Activated CD4-positive, alpha-beta memory T cell treated with anti-CD3 and anti-CD28 coated beads for 36 hours (primary cell): ENCODE measurements around the gene ASXL1. TPM values are rescaled to one million over a fixed set of nuclear protein-coding genes. Genes with fewer than 3 reads are reported as not detected.
A peak's percentile ranks its signal among the peaks of the same experiment; 100 is the strongest.

Experiments used
- CTCF ChIA-PET: fragments of 350-600 bp; sonication (Branson Sonifier 250); formaldehyde crosslinking; loops from one replicate; lab custom pipeline; 2021; ENCODE audit warnings: antibody characterized with exemption, inconsistent platforms; lab: Charles Lee
- POLR2A ChIA-PET: fragments of 350-600 bp; sonication (Branson Sonifier 250); formaldehyde crosslinking; loops from one replicate; lab custom pipeline; 2021; ENCODE audit warnings: antibody characterized with exemption; lab: Charles Lee
- DNase-seq: peaks from one replicate; pipeline ENCODE4 v3.0.0-alpha.2; 2020
- H3K27ac Mint-ChIP-seq: one replicate; pipeline ENCODE4 v1.8.0; 2021; ENCODE audit warnings: mixed read lengths
- H3K27me3 Mint-ChIP-seq: one replicate; pipeline ENCODE4 v1.8.0; 2021; ENCODE audit warnings: mixed read lengths
- H3K36me3 Mint-ChIP-seq: one replicate; pipeline ENCODE4 v1.8.0; 2021; ENCODE audit warnings: mixed read lengths
- H3K4me1 Mint-ChIP-seq: one replicate; pipeline ENCODE4 v1.8.0; 2021; ENCODE audit warnings: low read depth, mixed read lengths
- H3K4me3 Mint-ChIP-seq: one replicate; pipeline ENCODE4 v1.8.0; 2021; ENCODE audit warnings: mild to moderate bottlenecking, mixed read lengths
- H3K9me3 Mint-ChIP-seq: one replicate; pipeline ENCODE4 v1.8.0; 2021; ENCODE audit warnings: mixed read lengths
- intact Hi-C: fragments of 100-400 bp; cut with micrococcal nuclease; formaldehyde crosslinking; loops from one replicate; pipeline ENCODE4 v1.15.1; 2023
- total RNA-seq, 2 experiments: library from RNA; stranded (reverse); gene quantifications; one replicate each; pipeline ENCODE4 v1.2.3, GENCODE V29; 2021

ASXL1 gene
- total RNA-seq, 2 experiments from 2014 or later: 141 to 147 TPM

GRCh38 chr20:32468313-32468640 is 110.1 kb downstream of the ASXL1 start:
- Mint-ChIP-seq H3K4me3 (no peak overlapping the region), H3K9me3 (no peaks in the 10 kb centered on the region), H3K27ac (no peak overlapping the region), H3K4me1 (peaks cover 2% of the 10 kb centered on the region), H3K36me3 (no peaks in the 10 kb centered on the region), H3K27me3 (no peaks in the 10 kb centered on the region)
- intact Hi-C loops: loop anchor here (5.0 kb wide), 1 partner anchor 184 kb away; no protein-coding TSS in a partner anchor
- POLR2A ChIA-PET: no interaction called here
- CTCF ChIA-PET: interaction anchor here (1.0 to 1.3 kb wide), 2 partner anchors 13 to 184 kb away, joined by 3 read pairs; no protein-coding TSS in a partner anchor
- DNase-seq: no peak

- Mint-ChIP-seq H3K4me1 (peaks cover 2% of the 10 kb centered on the region), H3K36me3 (no peaks in the 10 kb centered on the region), H3K9me3 (no peaks in the 10 kb centered on the region), H3K4me3 (no peak overlapping the region), H3K27ac (no peak overlapping the region), H3K27me3 (no peaks in the 10 kb centered on the region)
- POLR2A ChIA-PET: no interaction called here
- intact Hi-C loops: loop anchor here (5.0 kb wide), 1 partner anchor 183 kb away; no protein-coding TSS in a partner anchor
- DNase-seq: no peak
- CTCF ChIA-PET: interaction anchor here (1.3 kb wide), 1 partner anchor 13 kb away, joined by 3 read pairs; no protein-coding TSS in a partner anchor
These were observed 110.7 kb downstream of the ASXL1 start for GRCh38 chr20:32468860-32469259.

- peak; percentile 50 for DNase-seq
These were observed 112.1 kb downstream of the ASXL1 start for GRCh38 chr20:32470025-32470861.

GRCh38 chr20:32470940-32471339 is 112.8 kb downstream of the ASXL1 start:
- H3K4me1 Mint-ChIP-seq: peaks cover 6% of the 10 kb centered on the region
- no peaks in the 10 kb centered on the region for H3K9me3 Mint-ChIP-seq
- CTCF ChIA-PET: interaction anchor here (0.6 to 1.2 kb wide), 2 partner anchors 35 to 182 kb away, joined by 3 read pairs; no protein-coding TSS in a partner anchor
- POLR2A ChIA-PET: interaction anchor here (0.7 kb wide), 1 partner anchor 19 kb away, joined by 3 read pairs; no protein-coding TSS in a partner anchor
- no peaks in the 10 kb centered on the region for H3K27me3 Mint-ChIP-seq
- DNase-seq: no peak
- intact Hi-C loops: no loop called here
- H3K27ac Mint-ChIP-seq: no peak overlapping the region
- no peaks in the 10 kb centered on the region for H3K36me3 Mint-ChIP-seq
- H3K4me3 Mint-ChIP-seq: no peak overlapping the region

More at GRCh38 chr20:32470025-32470861, 112.1 kb downstream of the ASXL1 start:
- Mint-ChIP-seq H3K4me3 (no peak overlapping the region), H3K36me3 (no peaks in the 10 kb centered on the region), H3K9me3 (no peaks in the 10 kb centered on the region), H3K27ac (peak overlapping the region; percentile 8), H3K27me3 (no peaks in the 10 kb centered on the region), H3K4me1 (peaks cover 2% of the 10 kb centered on the region)
- ChIA-PET POLR2A (no interaction called here), CTCF (interaction anchor here (0.6 to 1.2 kb wide), 2 partner anchors 35 to 183 kb away, joined by 3 read pairs; no protein-coding TSS in a partner anchor)
- intact Hi-C loops: no loop called here

- intact Hi-C loops: no loop called here
- Mint-ChIP-seq H3K9me3 (no peaks in the 10 kb centered on the region), H3K27ac (no peak overlapping the region), H3K27me3 (no peaks in the 10 kb centered on the region), H3K36me3 (no peaks in the 10 kb centered on the region), H3K4me3 (no peak overlapping the region), H3K4me1 (peaks cover 20% of the 10 kb centered on the region)
- ChIA-PET CTCF (interaction anchor here (1.6 kb wide), 1 partner anchor 26 kb away, joined by 4 read pairs; no protein-coding TSS in a partner anchor), POLR2A (no interaction called here)
- DNase-seq: no peak
These were observed 114.6 kb downstream of the ASXL1 start for GRCh38 chr20:32472581-32473207.

GRCh38 chr20:32473231-32474008 is 115.3 kb downstream of the ASXL1 start:
- Mint-ChIP-seq H3K36me3 (no peaks in the 10 kb centered on the region), H3K9me3 (no peaks in the 10 kb centered on the region), H3K27me3 (no peaks in the 10 kb centered on the region), H3K4me1 (peaks cover 23% of the 10 kb centered on the region), H3K4me3 (no peak overlapping the region), H3K27ac (no peak overlapping the region)
- intact Hi-C loops: no loop called here
- ChIA-PET CTCF (interaction anchor here (1.6 kb wide), 1 partner anchor 27 kb away, joined by 4 read pairs; no protein-coding TSS in a partner anchor), POLR2A (no interaction called here)
- no peak for DNase-seq

- H3K27me3 Mint-ChIP-seq: no peaks in the 10 kb centered on the region
- H3K36me3 Mint-ChIP-seq: no peaks in the 10 kb centered on the region
- ChIA-PET POLR2A (no interaction called here), CTCF (no interaction called here)
- H3K4me3 Mint-ChIP-seq: no peak overlapping the region
- no peak for DNase-seq
- no peak overlapping the region for H3K27ac Mint-ChIP-seq
- no peaks in the 10 kb centered on the region for H3K9me3 Mint-ChIP-seq
- intact Hi-C loops: no loop called here
- H3K4me1 Mint-ChIP-seq: peaks cover 26% of the 10 kb centered on the region
These were observed 116.0 kb downstream of the ASXL1 start for GRCh38 chr20:32474009-32474716.

- CTCF ChIA-PET: no interaction called here
These were observed 116.5 kb downstream of the ASXL1 start for GRCh38 chr20:32474717-32474966.

GRCh38 chr20:32474967-32475811 is 117.1 kb downstream of the ASXL1 start:
- Mint-ChIP-seq H3K9me3 (no peaks in the 10 kb centered on the region), H3K27me3 (no peaks in the 10 kb centered on the region), H3K4me3 (no peak overlapping the region), H3K4me1 (peaks cover 29% of the 10 kb centered on the region), H3K27ac (no peak overlapping the region), H3K36me3 (no peaks in the 10 kb centered on the region)
- ChIA-PET POLR2A (no interaction called here), CTCF (no interaction called here)
- no peak for DNase-seq
- intact Hi-C loops: no loop called here

More at GRCh38 chr20:32474717-32474966, 116.5 kb downstream of the ASXL1 start:
- POLR2A ChIA-PET: no interaction called here
- Mint-ChIP-seq H3K4me1 (peaks cover 26% of the 10 kb centered on the region), H3K9me3 (no peaks in the 10 kb centered on the region), H3K4me3 (no peak overlapping the region), H3K27ac (no peak overlapping the region), H3K27me3 (no peaks in the 10 kb centered on the region), H3K36me3 (no peaks in the 10 kb centered on the region)
- intact Hi-C loops: no loop called here
- DNase-seq: no peak

GRCh38 chr20:32476684-32477593 is 118.8 kb downstream of the ASXL1 start:
- CTCF ChIA-PET: no interaction called here
- no peaks in the 10 kb centered on the region for H3K36me3 Mint-ChIP-seq
- DNase-seq: no peak
- no peaks in the 10 kb centered on the region for H3K27me3 Mint-ChIP-seq
- POLR2A ChIA-PET: no interaction called here
- H3K9me3 Mint-ChIP-seq: no peaks in the 10 kb centered on the region
- intact Hi-C loops: no loop called here
- peak overlapping the region; percentile 42 for H3K27ac Mint-ChIP-seq
- H3K4me1 Mint-ChIP-seq: peaks cover 36% of the 10 kb centered on the region
- H3K4me3 Mint-ChIP-seq: no peak overlapping the region
